GM19438 (cell line): ENCODE data around the gene KRTAP5-9.
"Not testable (repeated sequence)": the region's sequence is repeated elsewhere in the genome, so short reads cannot be mapped to it uniquely, and the experiment has no call there.

Source experiments
- ATAC-seq: cut with Tn5 transposase; IDR thresholded peaks from one replicate; pipeline ENCODE4 v1.9.1; 2021; ENCODE audit warnings: low read depth; ENCODE audit not compliant: unreplicated experiment

KRTAP5-9 gene

DNA sequence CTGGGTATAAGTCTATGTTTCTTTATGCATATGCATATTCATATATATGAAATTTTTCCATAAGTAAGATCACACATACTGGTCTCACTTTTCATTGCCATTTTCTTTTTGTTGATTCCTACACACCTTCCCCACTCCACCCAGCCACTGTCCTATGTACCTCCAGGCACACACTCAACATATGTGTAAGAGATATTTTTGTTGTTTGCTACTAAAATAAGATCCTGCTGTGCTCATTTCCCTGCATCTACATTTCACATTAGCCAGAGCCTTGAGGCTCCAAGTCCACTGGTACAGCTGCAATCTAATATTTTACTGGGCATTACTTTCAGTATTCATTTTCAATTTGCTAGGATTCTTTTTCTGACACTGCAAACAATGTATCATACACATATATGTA lies 9.0 kb downstream of the KRTAP5-9 start:
- ATAC-seq = no peak

DNA sequence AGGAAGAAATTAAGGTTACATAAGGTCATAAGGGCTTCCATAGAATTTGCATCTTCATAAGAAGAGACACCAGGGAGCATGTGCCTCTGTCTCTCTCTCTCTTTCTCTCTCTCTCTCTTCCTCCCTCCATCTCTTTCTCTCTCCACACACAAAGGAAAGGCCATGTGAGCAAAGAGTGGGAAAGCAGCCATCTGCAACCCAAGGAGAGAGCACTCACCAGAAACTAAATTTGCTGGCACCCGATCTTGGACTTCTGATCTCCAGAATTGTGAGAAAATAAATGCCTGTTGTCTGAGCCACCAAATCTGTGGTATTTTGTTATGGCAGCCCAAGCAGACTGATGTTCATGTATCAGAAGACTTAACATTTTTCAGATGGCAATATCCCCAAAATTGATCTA lies 10.8 kb downstream of the KRTAP5-9 start:
- ATAC-seq = no peak

DNA sequence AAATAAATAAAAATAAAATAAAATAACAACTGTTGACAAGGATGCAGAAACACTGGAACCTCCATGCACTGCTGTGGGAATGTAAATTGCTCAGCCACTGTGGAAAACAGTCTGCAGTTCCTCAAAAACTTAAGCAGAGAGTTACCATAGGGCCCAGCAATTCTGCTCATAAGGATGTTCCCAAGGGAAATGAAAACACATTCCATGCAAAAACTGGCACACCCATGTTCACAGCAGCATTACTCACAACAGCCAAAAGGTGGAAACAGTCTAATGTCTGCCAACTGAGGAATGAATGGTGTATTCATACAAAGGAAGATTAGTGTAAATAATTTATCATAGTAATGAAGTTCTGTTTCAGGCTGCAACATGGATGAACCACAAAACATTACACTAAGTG lies 13.9 kb downstream of the KRTAP5-9 start:
- no peak for ATAC-seq

DNA sequence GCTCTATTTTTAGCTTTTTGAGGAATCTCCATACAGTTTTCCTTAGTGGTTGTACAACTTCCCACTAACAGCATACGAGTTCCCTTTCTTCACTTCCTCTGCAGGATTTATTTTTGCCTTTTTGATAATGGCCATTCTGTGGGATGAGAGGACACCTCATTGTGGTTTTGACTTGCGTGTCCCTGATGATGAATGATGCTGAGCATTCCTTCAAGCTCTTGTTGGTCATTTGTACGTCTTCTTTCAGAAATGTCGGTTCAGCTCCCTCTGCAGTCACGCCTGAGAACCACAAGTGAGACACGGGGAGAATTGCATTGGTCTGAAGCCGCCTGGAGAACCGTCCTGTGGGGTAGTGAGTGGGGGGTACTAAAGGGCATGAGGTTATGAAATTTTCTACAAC lies 15.2 kb downstream of the KRTAP5-9 start:
- ATAC-seq = no peak

- no peak for ATAC-seq
Measured at GRCh38 chr11:71564430-71564829, 16.2 kb downstream of the KRTAP5-9 start.

GRCh38 chr11:71565263-71565662 lies 17.0 kb downstream of the KRTAP5-9 start, which contains the start of gene KRTAP5-10:
KRTAP5-10 (plus strand) TSS chr11:71565563; CDS start chr11:71565588, 25 bp downstream.
- no peak for ATAC-seq

DNA sequence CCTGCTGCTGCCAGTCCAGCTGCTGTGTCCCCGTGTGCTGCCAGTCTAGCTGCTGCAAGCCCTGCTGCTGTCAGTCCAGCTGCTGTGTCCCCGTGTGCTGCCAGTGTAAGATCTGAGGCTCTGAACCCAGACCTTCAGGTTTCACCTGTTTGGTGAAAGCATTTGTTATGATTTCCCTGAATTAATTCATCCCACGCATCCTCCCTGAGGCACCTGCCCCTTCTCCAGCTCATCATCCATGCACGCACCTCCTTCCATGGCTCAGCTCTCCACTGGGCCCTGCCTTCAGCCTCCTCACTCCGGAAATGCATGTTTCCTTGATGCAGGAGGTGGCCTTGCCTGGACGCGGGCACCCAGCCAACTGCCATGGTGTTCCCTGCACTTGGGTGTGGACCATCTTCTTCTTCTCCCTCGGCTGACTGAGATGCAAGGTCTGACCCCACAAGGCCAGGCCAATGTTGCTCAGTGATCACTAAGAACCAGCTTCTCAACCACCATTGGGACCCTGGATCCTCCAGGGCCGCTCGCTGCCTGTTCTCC lies 17.9 kb downstream of the KRTAP5-9 start:
- ATAC-seq = no peak

- ATAC-seq = not testable (repeated sequence)
Measured at GRCh38 chr11:71566626-71567599, 18.7 kb downstream of the KRTAP5-9 start.

DNA sequence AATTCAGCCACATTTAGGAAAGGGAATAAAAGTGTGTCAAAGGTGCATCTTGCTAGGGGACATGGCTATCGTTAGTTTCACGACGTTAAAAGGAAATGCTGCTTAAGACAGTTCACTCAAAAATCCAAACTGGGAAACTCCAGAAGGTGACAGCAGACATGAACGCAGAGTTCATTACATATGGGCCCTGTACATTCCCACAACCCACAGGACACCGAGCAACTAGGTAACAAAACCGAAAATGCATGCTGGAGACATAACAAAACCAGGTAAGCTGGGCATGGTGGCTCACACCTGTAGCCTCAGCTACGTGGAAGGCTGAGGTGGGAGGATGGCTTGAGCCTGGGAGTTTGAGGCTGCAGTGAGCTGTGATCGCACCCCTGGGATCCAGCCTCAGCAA lies 19.4 kb downstream of the KRTAP5-9 start:
- not testable (repeated sequence) for ATAC-seq

DNA sequence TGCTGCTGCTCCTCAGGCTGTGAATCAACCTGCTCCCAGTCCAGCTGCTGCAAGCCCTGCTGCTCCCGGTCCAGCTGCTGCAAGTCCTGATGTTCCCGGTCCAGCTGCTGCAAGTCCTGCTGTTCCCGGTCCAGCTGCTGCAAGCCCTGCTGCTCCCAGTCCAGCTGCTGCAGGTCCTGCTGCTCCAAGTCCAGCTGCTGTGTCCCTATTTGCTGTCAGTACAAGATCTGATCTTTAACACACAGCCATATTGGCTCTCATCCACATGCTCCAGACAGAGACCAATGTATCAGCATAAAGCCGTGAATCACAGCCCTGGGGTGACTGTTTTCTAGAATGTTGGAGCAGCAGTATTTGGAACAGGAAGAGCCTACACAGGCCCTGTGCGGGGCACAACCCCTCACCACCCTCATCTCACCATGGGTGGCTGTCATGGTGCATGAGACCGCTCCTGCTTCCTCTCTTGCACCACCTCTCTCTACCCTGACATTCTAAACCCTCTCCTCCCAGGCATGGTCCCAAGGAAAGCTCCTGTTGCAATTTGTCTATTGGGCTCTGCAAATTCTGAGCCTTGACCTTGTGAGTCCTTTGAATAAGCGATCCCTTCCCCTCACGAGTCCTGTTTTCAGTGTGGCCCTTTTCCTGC lies 20.6 kb downstream of the KRTAP5-9 start:
- no peak for ATAC-seq

- ATAC-seq = not testable (repeated sequence)
Measured at GRCh38 chr11:71571101-71571850, 23.1 kb downstream of the KRTAP5-9 start.

DNA sequence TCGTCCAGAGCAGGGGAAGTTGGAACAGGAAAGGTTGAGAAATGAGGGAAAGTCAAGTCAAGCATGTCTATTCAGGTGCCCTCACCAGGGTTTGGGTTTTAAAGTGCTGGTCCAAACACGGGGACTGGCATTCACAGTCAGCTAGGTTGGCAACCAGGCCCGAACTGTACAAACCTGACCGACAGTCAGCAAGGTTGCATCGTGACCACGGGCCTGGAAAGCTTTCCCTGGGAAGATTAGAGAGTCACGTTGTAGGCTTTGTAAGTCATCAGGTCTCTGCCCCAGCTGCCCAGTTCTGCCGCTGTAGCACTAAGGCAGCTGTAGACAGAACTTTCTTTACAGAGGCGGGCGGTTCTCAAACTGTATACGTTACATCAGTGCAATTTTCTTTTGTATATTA lies 24.6 kb downstream of the KRTAP5-9 start:
- ATAC-seq = no peak

- no peak for ATAC-seq
Measured at GRCh38 chr11:71574418-71574817, 26.2 kb downstream of the KRTAP5-9 start.

GRCh38 chr11:71575723-71576424 lies 27.7 kb downstream of the KRTAP5-9 start:
- ATAC-seq = no peak

DNA sequence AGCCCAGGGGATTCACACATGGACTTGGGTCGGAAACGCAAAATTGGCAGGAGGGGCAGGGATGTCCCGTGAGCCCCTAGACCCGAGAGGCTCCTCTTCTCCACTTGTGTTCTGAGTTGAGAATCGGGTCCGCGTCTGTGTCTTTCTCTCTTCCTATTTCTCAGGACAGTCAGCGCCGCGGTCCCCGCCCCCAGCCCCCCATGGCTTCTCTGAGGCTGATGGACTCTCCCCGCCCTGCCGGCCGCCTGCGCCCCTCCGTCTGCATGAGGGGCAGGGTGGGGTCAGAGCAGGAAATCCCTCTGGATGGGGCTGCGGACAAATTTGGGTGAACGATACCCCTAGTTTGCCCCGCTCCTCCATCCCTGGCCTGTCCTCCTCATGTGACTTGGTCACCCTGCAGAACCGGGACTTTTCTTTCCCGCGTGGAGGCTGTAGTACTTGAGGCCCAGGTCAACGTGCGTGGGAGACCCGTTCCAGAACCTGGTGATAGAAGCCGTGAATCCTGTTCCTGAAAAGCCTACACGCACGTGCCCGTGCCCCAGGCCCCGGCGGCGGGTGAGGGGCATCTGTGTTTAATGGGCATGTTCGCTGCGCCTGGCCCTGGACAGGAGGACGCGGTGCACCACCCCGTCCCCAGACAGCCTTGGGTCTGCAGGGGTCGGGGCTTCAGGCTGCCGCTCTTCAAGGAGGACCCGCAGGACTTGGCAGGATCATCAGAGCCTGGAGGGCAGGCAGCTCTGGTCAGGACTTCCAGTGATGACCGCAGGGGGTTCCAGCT lies 28.7 kb downstream of the KRTAP5-9 start:
- not testable (repeated sequence) for ATAC-seq

- ATAC-seq = no peak
Measured at GRCh38 chr11:71577469-71578004, 29.3 kb downstream of the KRTAP5-9 start.

DNA sequence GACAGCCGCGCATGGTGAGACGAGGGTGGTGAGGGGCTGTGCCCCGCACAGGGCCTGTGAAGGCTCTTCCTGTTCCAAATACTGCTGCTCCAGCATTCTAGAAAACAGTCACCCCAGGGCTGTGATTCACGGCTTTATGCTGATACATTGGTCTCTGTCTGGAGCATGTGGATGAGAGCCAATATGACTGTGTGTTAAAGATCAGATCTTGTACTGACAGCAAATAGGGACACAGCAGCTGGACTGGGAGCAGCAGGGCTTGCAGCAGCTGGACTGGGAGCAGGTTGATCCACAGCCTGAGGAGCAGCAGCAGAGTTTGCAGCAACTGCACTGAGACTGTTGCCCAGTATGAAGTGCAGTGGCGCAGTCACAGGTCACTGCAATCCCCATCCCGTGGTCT lies 31.3 kb downstream of the KRTAP5-9 start:
- not testable (repeated sequence) for ATAC-seq

DNA sequence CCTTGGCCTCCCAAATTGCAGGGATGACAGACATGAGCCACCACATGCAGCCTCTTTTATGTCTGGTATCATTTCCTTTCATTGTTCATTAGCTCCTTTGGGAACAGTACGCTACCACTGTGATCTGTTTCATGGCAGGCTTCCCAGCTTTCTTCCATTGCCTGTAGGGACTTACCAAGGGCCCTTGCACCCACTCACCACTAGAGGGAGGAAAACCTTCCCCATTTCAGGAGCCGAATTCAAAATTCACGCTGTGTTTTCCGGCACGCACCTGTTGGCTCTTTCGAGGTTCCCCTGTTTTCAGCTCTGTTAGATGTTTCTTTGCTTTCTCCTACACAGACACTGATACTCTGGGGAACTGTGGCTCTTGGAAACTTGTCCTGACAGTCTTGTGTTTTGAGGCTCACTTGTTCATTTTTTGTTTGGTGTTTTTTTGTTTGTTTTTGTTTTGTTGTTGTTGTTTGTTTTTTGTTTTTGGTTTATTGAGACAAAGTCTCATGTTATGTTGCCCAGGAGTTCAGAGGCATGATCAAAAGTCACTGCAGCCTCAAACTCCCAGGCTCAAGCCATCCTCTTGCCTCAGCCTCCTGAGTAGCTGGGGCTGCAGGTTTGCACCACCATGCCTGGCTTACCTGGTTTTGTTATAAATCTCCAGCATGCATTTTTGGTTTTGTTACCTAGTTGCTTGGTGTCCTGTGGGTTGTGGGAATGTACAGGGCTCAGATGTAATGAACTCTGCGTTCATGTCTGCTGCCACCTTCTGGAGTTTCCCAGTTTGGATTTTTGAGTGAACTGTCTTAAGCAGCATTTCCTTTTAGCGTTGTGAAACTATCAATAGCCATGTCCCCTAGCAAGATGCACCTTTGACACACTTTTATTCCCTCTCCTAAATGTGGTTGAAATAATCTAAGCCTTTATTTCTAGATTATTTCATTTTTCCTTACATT lies 32.1 kb downstream of the KRTAP5-9 start:
- ATAC-seq = no peak
